K562 (cell line): ENCODE data around the gene EXOC2. TPM values are rescaled to one million over a fixed set of nuclear protein-coding genes. Genes with fewer than 3 reads are reported as not detected.

Experiments
- ATAC-seq: fragments of 200-7000 bp; cut with Tn5 transposase; 3 replicates; pipeline ENCODE4 v1.9.1; 2020; ENCODE audit warnings: moderate library complexity
- BruUV-seq: library from RNA; stranded (reverse); fragments of 400-500 nt; replicated peaks from 2 replicates; lab custom pipeline; 2021; lab: Mats Ljungman, UMichigan
- CTCF ChIA-PET: fragments of 300-600 bp; formaldehyde crosslinking; extraction: SDS; loops from one replicate; lab custom pipeline; 2021; ENCODE audit warnings: low intra/inter-chr PET ratio; lab: Yijun Ruan, JAX
- POLR2A ChIA-PET: fragments of 300-600, 350-650 bp; sonication (Branson Sonifier 250); formaldehyde crosslinking; extraction: SDS; loops from one replicate; lab custom pipeline; 2021; ENCODE audit warnings: antibody characterized with exemption, inconsistent platforms; lab: Yijun Ruan, JAX
- DNase-seq, 4 experiments: peaks; one replicate each; pipeline versions ENCODE4 v3.0.0 to v3.0.0-alpha.2; 2011 to 2018; ENCODE audit warnings: low spot score in 3 of 4, mixed read lengths in 3 of 4; ENCODE audit errors: extremely low read depth in 1 of 4
- FAIRE-seq: peaks from 2 replicates; lab custom pipeline; 2011; peaks lifted over from hg19 to GRCh38; lab: Jason Lieb, UNC
- H2AFZ ChIP-seq: 2 replicates; pipeline ENCODE4 v1.6.0; 2011; ENCODE audit warnings: low read depth, low read length, control low read depth, inconsistent platforms
- H3K27ac ChIP-seq: fragments of 200-600 bp; 3 replicates; pipeline ENCODE4 v1.8.0; 2011; ENCODE audit warnings: low read depth, mild to moderate bottlenecking, control low read depth, inconsistent platforms, low read length, moderate library complexity, mixed read lengths; ENCODE audit errors: extremely low read depth
- H3K27me3 ChIP-seq, 2 experiments: fragments of 300-600 bp in 1 of 2; 2 replicates in 1 of 2; 3 replicates in 1 of 2; pipeline versions ENCODE4 v1.6.0 to v1.8.0; 2011; ENCODE audit warnings: inconsistent platforms in 2 of 2, low read length in 2 of 2, mild to moderate bottlenecking in 1 of 2, mixed read lengths in 1 of 2, moderate library complexity in 1 of 2; ENCODE audit not compliant: control insufficient read depth in 2 of 2, insufficient read depth in 2 of 2
- H3K36me3 ChIP-seq: fragments of 300-600 bp; 3 replicates; pipeline ENCODE4 v1.8.0; 2011; ENCODE audit warnings: mild to moderate bottlenecking, low read length, inconsistent platforms; ENCODE audit not compliant: control insufficient read depth, insufficient read depth
- H3K4me1 ChIP-seq, 2 experiments: fragments of 200-600 bp in 1 of 2; replicated peaks in 1 of 2; 2 replicates in 1 of 2; 3 replicates in 1 of 2; pipeline versions ENCODE4 v1.5.1 to v1.8.0; 2011; ENCODE audit warnings: inconsistent platforms in 2 of 2, low read length in 2 of 2, mild to moderate bottlenecking in 1 of 2, mixed read lengths in 1 of 2, moderate library complexity in 1 of 2; ENCODE audit not compliant: control insufficient read depth in 2 of 2, insufficient read depth in 2 of 2
- H3K4me2 ChIP-seq: 2 replicates; pipeline ENCODE4 v1.6.1; 2011; ENCODE audit warnings: low read length, control low read depth, inconsistent platforms, mixed read lengths; ENCODE audit not compliant: insufficient read depth
- H3K4me3 ChIP-seq: fragments of 200-600 bp; sonication (generic), shearing (Covaris generic); 2 replicates; pipeline ENCODE4 v1.5.1; 2016; ENCODE audit warnings: control low read depth, inconsistent platforms
- H3K79me2 ChIP-seq: fragments of 200-600 bp; 3 replicates; pipeline ENCODE4 v1.8.0; 2011; ENCODE audit warnings: low read length, inconsistent platforms; ENCODE audit not compliant: control insufficient read depth, insufficient read depth
- H3K9ac ChIP-seq, 2 experiments: 2 replicates each; pipeline versions ENCODE4 v1.6.0 to v1.6.1; 2011; ENCODE audit warnings: low read depth in 2 of 2, low read length in 2 of 2, control low read depth in 1 of 2, inconsistent platforms in 1 of 2, mild to moderate bottlenecking in 1 of 2, mixed read lengths in 1 of 2; ENCODE audit not compliant: insufficient read depth in 1 of 2
- H3K9me1 ChIP-seq: one replicate; pipeline ENCODE4 v1.6.0; 2011; ENCODE audit warnings: inconsistent platforms, mild to moderate bottlenecking, low read length, moderate library complexity; ENCODE audit not compliant: control insufficient read depth, insufficient read depth
- H3K9me3 ChIP-seq: replicated peaks from 2 replicates; pipeline ENCODE4 v1.5.1; 2011; ENCODE audit warnings: low read depth, low read length, inconsistent platforms; ENCODE audit not compliant: control insufficient read depth, insufficient read depth
- H4K20me1 ChIP-seq: replicated peaks from 2 replicates; pipeline ENCODE4 v1.6.1; 2011; ENCODE audit warnings: low read length, inconsistent platforms, mixed read lengths; ENCODE audit not compliant: control insufficient read depth, insufficient read depth
- BCL6 ChIP-seq: fragments of 250-450 bp; sonication (Bioruptor Pico); IDR thresholded peaks from 2 replicates; pipeline ENCODE4 v1.4.0; 2020
- BHLHE40 ChIP-seq: IDR thresholded peaks from 2 replicates; pipeline ENCODE4 v1.6.1; 2011; ENCODE audit warnings: low read length, improper control_type of control experiment
- KAT2B ChIP-seq: IDR thresholded peaks from one replicate; pipeline ENCODE4 v1.6.1; 2012; ENCODE audit warnings: low read depth, mild to moderate bottlenecking, control low read depth, inconsistent platforms, low read length, moderate library complexity
- NR3C1 ChIP-seq: sonication (generic); formaldehyde crosslinking; IDR thresholded peaks from 2 replicates; pipeline ENCODE4 v1.8.1; 2022; ENCODE audit warnings: missing genetic modification reagents
- PHF21A ChIP-seq: fragments of 450-650 bp; IDR thresholded peaks from 2 replicates; pipeline ENCODE4 v1.6.1; 2017; ENCODE audit warnings: low read depth, borderline replicate concordance
- PML ChIP-seq: IDR thresholded peaks from 2 replicates; pipeline ENCODE4 v1.6.1; 2012; ENCODE audit warnings: low read length, inconsistent platforms
- SNIP1 ChIP-seq: fragments of 450-650 bp; IDR thresholded peaks from 2 replicates; pipeline ENCODE4 v1.7.1; 2017; ENCODE audit warnings: low read depth, mild to moderate bottlenecking
- SUPT5H ChIP-seq: fragments of 450-650 bp; IDR thresholded peaks from 2 replicates; pipeline ENCODE4 v1.6.1; 2016
- TCF7 ChIP-seq: sonication (generic); IDR thresholded peaks from 2 replicates; pipeline ENCODE4 v1.6.1; 2016; ENCODE audit warnings: antibody characterized with exemption, borderline replicate concordance
- TEAD4 ChIP-seq, 2 experiments: sonication (generic) in 1 of 2; formaldehyde crosslinking in 1 of 2; IDR thresholded peaks; 2 replicates each; pipeline versions ENCODE4 v1.6.1 to v1.8.0; 2012 to 2022; ENCODE audit warnings: borderline replicate concordance in 1 of 2, inconsistent platforms in 1 of 2, low read length in 1 of 2, mild to moderate bottlenecking in 1 of 2, missing genetic modification reagents in 1 of 2
- TRIM24 ChIP-seq, 2 experiments: fragments of 450-650 bp; IDR thresholded peaks; 2 replicates each; pipeline ENCODE4 v1.6.1; 2016
- ZNF184 ChIP-seq: sonication (generic); formaldehyde crosslinking; IDR thresholded peaks from 2 replicates; pipeline ENCODE4 v1.5.0; 2020; ENCODE audit warnings: missing genetic modification reagents
- ZNF239 ChIP-seq: fragments of 250-450 bp; sonication (Bioruptor Pico); IDR thresholded peaks from 2 replicates; pipeline ENCODE4 v1.4.0; 2020; ENCODE audit warnings: mild to moderate bottlenecking
- WGBS: fragments of 100-300 bp; shearing (Covaris generic); methylation state at CpG from one replicate; pipeline ENCODE4 v1.1.6; 2016; ENCODE audit warnings: low coverage, mixed read lengths; ENCODE audit not compliant: insufficient coverage; ENCODE audit errors: missing lambda C conversion rate; 5-methylcytosine and 5-hydroxymethylcytosine counted together
- in situ Hi-C: fragments of 300-500 bp; cut with MboI; formaldehyde crosslinking; loops from 4 replicates; pipeline ENCODE4 v1.15.0; 2018; ENCODE audit warnings: inconsistent platforms, mixed read lengths
- intact Hi-C: fragments of 100-400 bp; cut with micrococcal nuclease; formaldehyde crosslinking; loops from 2 replicates; pipeline ENCODE4 v1.14.2; 2022
- polyA plus RNA-seq, 8 experiments: library from polyadenylated mRNA; depleted of rRNA in 4 of 8; stranded (reverse) in 5 of 8; unstranded in 3 of 8; fragments of >200 nt; fragmentation: Nextera tagmentation in 2 of 8; fragmentation: Illumina TruSeq in 1 of 8; extraction: Ambion mirVana in 2 of 8; extraction: Trizol in 1 of 8; gene quantifications; 2 replicates each; pipeline versions ENCODE4 v1.2.1 to v1.2.3, GENCODE V29; 2011 to 2014; ENCODE audit warnings: inconsistent platforms in 1 of 8, missing spikeins in 1 of 8
- total RNA-seq, 7 experiments: library from RNA; depleted of rRNA in 6 of 7; stranded (reverse); fragments of >200 nt in 6 of 7; fragmentation: Illumina TruSeq in 2 of 7; extraction: Trizol in 2 of 7; gene quantifications; 2 replicates each; pipeline versions ENCODE4 v1.2.1 to v1.2.3, GENCODE V29; 2011 to 2021; ENCODE audit warnings: low replicate concordance in 1 of 7
- TF ChIP-seq, protein P1 (sequence below), 2 experiments: fragments of 200-800 bp in 1 of 2; sonication (Bioruptor generic) in 1 of 2; sonication (generic) in 1 of 2; formaldehyde crosslinking in 1 of 2; IDR thresholded peaks in 1 of 2; conservative IDR thresholded peaks in 1 of 2; 2 replicates each; pipeline versions ENCODE4 v1.5.0 to v1.6.1; 2016 to 2020; ENCODE audit warnings: missing compliant biosample characterization in 1 of 2, missing genetic modification characterization in 1 of 2, missing genetic modification reagents in 1 of 2
- TF ChIP-seq, protein P2 (sequence below): fragments of 250-450 bp; sonication (Bioruptor Pico); IDR thresholded peaks from 2 replicates; pipeline ENCODE4 v1.8.0; 2021; ENCODE audit warnings: borderline replicate concordance, mild to moderate bottlenecking, moderate library complexity; ENCODE audit not compliant: poor library complexity, severe bottlenecking

Gene EXOC2
- total and polyA plus RNA-seq, 9 of the 15 experiments (the other 6 are each of a cell fraction or from before 2014, with no cell fraction given) = 12.2 to 30.2 (median 24.2) TPM

DNA sequence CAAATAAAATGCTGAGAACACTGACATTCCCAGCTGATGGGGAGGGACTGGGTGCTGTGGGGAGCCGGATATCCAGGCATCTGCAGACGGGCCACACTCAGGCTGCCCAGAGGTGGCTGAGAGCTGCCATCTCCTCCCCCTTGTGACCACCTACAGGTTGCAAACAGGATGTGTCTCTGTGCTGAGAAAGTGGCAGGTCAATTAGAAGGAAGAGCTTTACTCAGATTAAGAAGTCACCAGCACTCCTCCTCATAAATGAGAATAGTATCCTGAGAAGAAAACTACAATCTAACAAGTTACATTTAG, 99.1 kb downstream of the EXOC2 start:
- no peak for FAIRE-seq
- intact Hi-C loops = loop anchor here (1.0 to 5.0 kb wide), 8 partner anchors 31 to 843 kb away; partner anchors contain the start of gene HUS1B
- Histone ChIP-seq H3K27me3 (no peaks in the 10 kb centered on the region), H3K4me3 (no peak overlapping the region), H3K9me3 (no peaks in the 10 kb centered on the region), H3K27ac (no peak overlapping the region), H3K9ac (peak overlapping the region in 1 of 2 experiments; percentile 47; a peak in 1 of 4 replicates), H3K79me2 (no peaks in the 10 kb centered on the region), H3K4me2 (no peak overlapping the region), H3K4me1 (no peaks in the 10 kb centered on the region), H2AFZ (no peak overlapping the region), H4K20me1 (no peaks in the 10 kb centered on the region), H3K9me1 (no peaks in the 10 kb centered on the region), H3K36me3 (peaks cover 17% of the 10 kb centered on the region; the same call in 2 of the 3 replicates)
- no peak for TF ChIP-seq ZNF184 (CRISPR knock-in tag)
- no peak for TF ChIP-seq KAT2B
- TF ChIP-seq PML = no peak
- TF ChIP-seq TEAD4 (IDR thresholded peaks at IDR 0.05; ENCODE audit: low read length) = no peak
- no peak for TF ChIP-seq TEAD4 (CRISPR knock-in tag; IDR thresholded peaks at IDR 0.05; ENCODE audit: borderline replicate concordance)
- no peak for TF ChIP-seq TCF7
- TF ChIP-seq NR3C1 (CRISPR knock-in tag) = no peak
- TF ChIP-seq TRIM24 (IDR thresholded peaks at IDR 0.05) = no peak
- TF ChIP-seq, protein P1, sequence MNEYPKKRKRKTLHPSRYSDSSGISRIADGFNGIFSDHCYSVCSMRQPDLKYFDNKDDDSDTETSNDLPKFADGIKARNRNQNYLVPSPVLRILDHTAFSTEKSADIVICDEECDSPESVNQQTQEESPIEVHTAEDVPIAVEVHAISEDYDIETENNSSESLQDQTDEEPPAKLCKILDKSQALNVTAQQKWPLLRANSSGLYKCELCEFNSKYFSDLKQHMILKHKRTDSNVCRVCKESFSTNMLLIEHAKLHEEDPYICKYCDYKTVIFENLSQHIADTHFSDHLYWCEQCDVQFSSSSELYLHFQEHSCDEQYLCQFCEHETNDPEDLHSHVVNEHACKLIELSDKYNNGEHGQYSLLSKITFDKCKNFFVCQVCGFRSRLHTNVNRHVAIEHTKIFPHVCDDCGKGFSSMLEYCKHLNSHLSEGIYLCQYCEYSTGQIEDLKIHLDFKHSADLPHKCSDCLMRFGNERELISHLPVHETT (CRISPR knock-in tag; conservative IDR thresholded peaks at IDR 0.05 in 1 of 2, IDR thresholded peaks at IDR 0.05 in 1 of 2) = no peak
- TF ChIP-seq BHLHE40 = no peak
- TF ChIP-seq SUPT5H = no peak
- no peak for TF ChIP-seq ZNF239 (CRISPR knock-in tag)
- TF ChIP-seq PHF21A = no peak
- no peak for TF ChIP-seq BCL6
- TF ChIP-seq, protein P2, sequence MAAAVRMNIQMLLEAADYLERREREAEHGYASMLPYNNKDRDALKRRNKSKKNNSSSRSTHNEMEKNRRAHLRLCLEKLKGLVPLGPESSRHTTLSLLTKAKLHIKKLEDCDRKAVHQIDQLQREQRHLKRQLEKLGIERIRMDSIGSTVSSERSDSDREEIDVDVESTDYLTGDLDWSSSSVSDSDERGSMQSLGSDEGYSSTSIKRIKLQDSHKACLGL (CRISPR knock-in tag) = no peak
- TF ChIP-seq SNIP1 = no peak
- in situ Hi-C loops = loop anchor here (10.0 to 25.0 kb wide), 2 partner anchors 201 to 818 kb away; no protein-coding TSS in a partner anchor
- 100% methylated on average over 1 of the region's 2 CpGs for WGBS
- ChIA-PET POLR2A (interaction anchor here (0.6 to 1.2 kb wide), 3 partner anchors 10 to 22 kb away, joined by 3 read pairs; no protein-coding TSS in a partner anchor), CTCF (interaction anchor here (0.6 to 2.0 kb wide), 6 partner anchors 93 to 843 kb away, joined by 3 to 14 read pairs (median 4); no protein-coding TSS in a partner anchor)
- peak; percentile 36; the same call in 1 of the 3 replicates for ATAC-seq
- BruUV-seq = no TSS peak
- no peak for DNase-seq
